ENCODE measurements around the gene ELMOD3. TPM values are rescaled to one million over a fixed set of nuclear protein-coding genes. Genes with fewer than 3 reads are reported as not detected.

The ELMOD3 gene
- total RNA-seq: 10 to 100 TPM; 13.3 to 37.8 (median 32.8) TPM

DNA sequence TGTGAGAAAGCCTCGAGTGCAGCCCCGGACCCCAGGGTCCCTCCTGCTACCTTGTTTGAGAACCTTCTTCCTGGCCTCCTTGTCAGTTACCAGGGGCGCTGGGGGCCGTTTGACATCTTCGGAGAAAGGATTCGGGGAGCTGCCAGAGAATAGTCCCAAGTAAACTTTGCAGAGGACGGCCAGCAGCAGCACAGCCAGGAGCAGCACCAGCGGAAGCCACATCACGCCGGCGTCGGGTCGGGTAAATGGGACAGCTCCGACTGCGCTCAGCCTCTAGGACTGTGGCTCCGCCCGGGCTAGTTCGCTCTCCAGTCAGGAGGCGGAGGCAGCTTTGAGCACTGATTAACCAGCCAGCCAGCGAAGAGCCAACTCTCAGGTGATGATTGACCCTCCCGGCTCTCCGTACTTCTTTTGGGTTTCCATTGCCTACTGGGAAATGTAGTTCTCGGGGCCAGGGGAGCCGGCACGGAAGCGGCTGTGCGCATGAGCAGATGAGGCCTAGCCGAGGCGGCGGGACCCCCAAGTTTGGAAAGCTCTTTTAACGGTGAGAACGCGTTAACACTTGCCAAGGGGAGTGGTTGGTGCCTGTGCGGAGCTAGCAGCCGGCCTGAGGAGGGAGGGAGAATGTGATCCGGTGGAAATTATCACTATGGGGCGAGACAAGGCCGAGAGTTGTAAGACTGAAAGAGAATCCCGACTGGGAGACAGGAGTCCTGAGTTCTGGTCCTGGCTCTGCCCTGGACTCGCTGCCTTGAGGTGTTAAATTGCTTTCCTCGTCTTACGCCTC, at the start of gene ELMOD3, which contains the start of gene RETSAT:
ELMOD3 (plus strand) TSS at position 484 of the 787 bp plus-strand sequence. CDS start 2,430 bp downstream, outside the sequence.
RETSAT (minus strand) TSS at position 243 of the 787 bp plus-strand sequence; CDS start at position 222, 21 bp downstream.
- intact Hi-C loops (cut with DNase I; ENCODE audit: low total_unique reads): no loop called here
- TF ChIP-seq POLR2AphosphoS5 (IDR thresholded peaks at IDR 0.05) (peak; percentile 93 to 99 (median 99)), POLR2A (IDR thresholded peaks at IDR 0.05) (peak; percentile 99), EP300 (IDR thresholded peaks at IDR 0.05; ENCODE audit: low read depth) (no peak)
- TF ChIP-seq, protein P1, sequence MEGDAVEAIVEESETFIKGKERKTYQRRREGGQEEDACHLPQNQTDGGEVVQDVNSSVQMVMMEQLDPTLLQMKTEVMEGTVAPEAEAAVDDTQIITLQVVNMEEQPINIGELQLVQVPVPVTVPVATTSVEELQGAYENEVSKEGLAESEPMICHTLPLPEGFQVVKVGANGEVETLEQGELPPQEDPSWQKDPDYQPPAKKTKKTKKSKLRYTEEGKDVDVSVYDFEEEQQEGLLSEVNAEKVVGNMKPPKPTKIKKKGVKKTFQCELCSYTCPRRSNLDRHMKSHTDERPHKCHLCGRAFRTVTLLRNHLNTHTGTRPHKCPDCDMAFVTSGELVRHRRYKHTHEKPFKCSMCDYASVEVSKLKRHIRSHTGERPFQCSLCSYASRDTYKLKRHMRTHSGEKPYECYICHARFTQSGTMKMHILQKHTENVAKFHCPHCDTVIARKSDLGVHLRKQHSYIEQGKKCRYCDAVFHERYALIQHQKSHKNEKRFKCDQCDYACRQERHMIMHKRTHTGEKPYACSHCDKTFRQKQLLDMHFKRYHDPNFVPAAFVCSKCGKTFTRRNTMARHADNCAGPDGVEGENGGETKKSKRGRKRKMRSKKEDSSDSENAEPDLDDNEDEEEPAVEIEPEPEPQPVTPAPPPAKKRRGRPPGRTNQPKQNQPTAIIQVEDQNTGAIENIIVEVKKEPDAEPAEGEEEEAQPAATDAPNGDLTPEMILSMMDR (IDR thresholded peaks at IDR 0.05): no peak
- Histone ChIP-seq H3K27me3 (no peaks in the 10 kb centered on the region), H3K36me3 (peaks cover 0 to 23% (median 10%) of the 10 kb centered on the region in 4 donors), H3K27ac (peak within 1 kb of the TSS; percentile 92 to 95 (median 94)), H3K9me3 (no peaks in the 10 kb centered on the region), H3K4me1 (peaks cover 7 to 30% (median 20%) of the 10 kb centered on the region in 4 donors), H3K4me3 (peak within 1 kb of the TSS; percentile 64 to 77 (median 68))
- DNase-seq: peak; percentile 98
- WGBS, 2 donors (ENCODE audit: low coverage in 1 of 2): 0% methylated on average over 2 to 41 of the region's 42 CpGs
- in situ Hi-C loops (cut with MboI; ENCODE audit: low pct_ligation_motif_present in 1 of 4, low pct_unique_long_range_greater_than_20kb in 1 of 4, low sequenced_read_pairs in 3 of 4): no loop called here

DNA sequence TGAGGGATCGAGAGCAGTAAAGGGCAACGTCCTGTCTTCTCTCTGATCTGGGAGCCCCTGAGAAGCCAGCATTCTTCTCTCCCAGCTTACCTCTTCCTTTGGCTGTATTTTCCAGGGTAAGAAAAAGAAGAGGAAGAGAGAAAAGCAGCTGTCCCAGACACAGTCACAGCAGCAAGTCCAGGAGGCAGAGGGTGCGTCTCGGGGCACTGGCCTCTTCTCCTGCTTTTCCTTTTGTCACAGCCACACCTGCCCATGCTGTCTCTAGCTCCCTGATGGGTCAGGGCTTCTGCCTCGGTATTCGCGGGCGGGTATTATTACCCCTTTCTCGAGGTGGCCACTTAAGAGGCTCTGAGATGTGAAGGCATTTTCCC, 47.1 kb upstream of the ELMOD3 start:
- H3K36me3 ChIP-seq: no peaks in the 10 kb centered on the region

DNA sequence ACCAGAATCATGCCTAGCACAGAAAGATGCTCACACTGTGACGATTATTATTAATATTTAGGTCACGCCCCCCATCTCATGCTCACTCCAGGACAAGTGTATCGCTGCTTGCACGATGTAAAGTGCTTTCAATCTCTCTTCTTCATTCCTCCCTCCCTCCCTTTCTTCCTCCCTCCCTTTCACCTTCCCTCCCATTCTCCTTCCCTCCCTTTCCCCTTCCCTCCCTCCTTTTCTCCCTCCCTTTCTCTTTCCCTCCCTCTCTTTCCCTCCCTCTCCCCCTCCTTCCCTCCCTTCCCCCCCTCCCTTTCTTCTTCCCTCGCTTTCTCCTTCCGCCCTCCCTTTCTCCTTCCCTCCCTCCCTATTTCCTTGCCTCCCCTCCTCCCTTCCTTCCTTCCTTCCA, 46.4 kb upstream of the ELMOD3 start:
- no peaks in the 10 kb centered on the region for H3K9me3 ChIP-seq
- intact Hi-C loops (cut with DNase I; ENCODE audit: low total_unique reads) (no loop called here), in situ Hi-C loops (cut with MboI; ENCODE audit: low pct_ligation_motif_present in 1 of 4, low pct_unique_long_range_greater_than_20kb in 1 of 4, low sequenced_read_pairs in 3 of 4) (no loop called here)
- no peak for DNase-seq
- no peaks in the 10 kb centered on the region for H3K27me3 ChIP-seq
- TF ChIP-seq POLR2A (IDR thresholded peaks at IDR 0.05) (no peak), POLR2AphosphoS5 (IDR thresholded peaks at IDR 0.05) (no peak), EP300 (IDR thresholded peaks at IDR 0.05; ENCODE audit: low read depth) (no peak)
- TF ChIP-seq, protein P1 (IDR thresholded peaks at IDR 0.05): no peak
- H3K4me1 ChIP-seq: peaks cover 13 to 38% (median 26%) of the 10 kb centered on the region in 4 donors
- H3K27ac ChIP-seq: peak overlapping the region; percentile 83 to 91 (median 86)
- H3K36me3 ChIP-seq: no peaks in the 10 kb centered on the region
- WGBS, 2 donors (ENCODE audit: low coverage in 1 of 2): 80 to 81% methylated on average over 2 to 5 of the region's 6 CpGs
- no peak overlapping the region for H3K4me3 ChIP-seq

More for the DNA sequence above, 47.1 kb upstream of the ELMOD3 start:
- Histone ChIP-seq H3K4me1 (peaks cover 13 to 38% (median 26%) of the 10 kb centered on the region in 4 donors), H3K4me3 (peak overlapping the region in 3 of 4 donors; percentile 12 to 22 (median 21)), H3K9me3 (no peaks in the 10 kb centered on the region), H3K27me3 (no peaks in the 10 kb centered on the region), H3K27ac (peak overlapping the region; percentile 83 to 91 (median 86))
- in situ Hi-C loops (cut with MboI; ENCODE audit: low pct_ligation_motif_present in 1 of 4, low pct_unique_long_range_greater_than_20kb in 1 of 4, low sequenced_read_pairs in 3 of 4) (no loop called here), intact Hi-C loops (cut with DNase I; ENCODE audit: low total_unique reads) (no loop called here)
- DNase-seq: peak; percentile 54
- 40 to 49% methylated on average over 1 to 9 of the region's 9 CpGs for WGBS, 2 donors (ENCODE audit: low coverage in 1 of 2)
- TF ChIP-seq POLR2A (IDR thresholded peaks at IDR 0.05): peak; percentile 70
- no peak for TF ChIP-seq EP300 (IDR thresholded peaks at IDR 0.05; ENCODE audit: low read depth)
- TF ChIP-seq POLR2AphosphoS5 (IDR thresholded peaks at IDR 0.05): peak in 2 of 3 donors; percentile 37 to 58
- TF ChIP-seq, protein P1 (IDR thresholded peaks at IDR 0.05): no peak

DNA sequence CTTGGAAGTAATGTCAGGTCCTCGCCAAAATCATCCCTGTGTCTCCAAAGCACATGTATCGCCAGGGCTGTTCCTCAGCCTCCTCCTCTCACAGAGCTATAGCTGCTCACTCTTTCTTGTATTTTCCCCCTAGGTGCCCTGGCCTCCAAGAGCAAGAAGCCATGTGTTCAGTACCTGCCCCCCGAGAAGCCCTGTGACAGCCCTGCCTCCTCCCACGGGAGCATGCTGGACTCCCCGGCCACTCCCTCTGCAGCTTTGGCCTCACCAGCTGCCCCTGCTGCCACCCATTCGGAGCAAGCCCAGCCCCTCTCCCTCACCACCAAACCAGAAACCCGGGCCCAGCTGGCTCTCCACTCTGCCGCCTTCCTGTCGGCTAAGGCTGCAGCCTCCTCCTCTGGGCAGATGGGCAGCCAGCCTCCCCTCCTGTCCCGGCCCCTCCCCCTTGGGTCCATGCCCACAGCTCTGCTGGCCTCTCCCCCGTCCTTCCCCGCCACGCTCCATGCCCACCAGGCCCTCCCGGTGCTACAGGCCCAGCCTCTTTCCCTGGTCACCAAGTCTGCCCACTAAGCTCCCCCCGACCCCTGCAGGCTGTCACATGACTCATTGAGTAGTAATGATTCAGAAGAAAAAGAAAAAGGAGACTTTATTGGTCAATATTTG, 45.5 kb upstream of the ELMOD3 start:
- intact Hi-C loops (cut with DNase I; ENCODE audit: low total_unique reads): no loop called here

More for the DNA sequence above, 45.5 kb upstream of the ELMOD3 start:
- DNase-seq: peak; percentile 73
- H3K4me1 ChIP-seq: peaks cover 13 to 38% (median 26%) of the 10 kb centered on the region in 4 donors
- 23% methylated on average over 14 of the region's 15 CpGs; no CpG with 5 or more reads in 1 of the 2 donors for WGBS, 2 donors (ENCODE audit: low coverage in 1 of 2)
- H3K4me3 ChIP-seq: no peak overlapping the region
- TF ChIP-seq POLR2AphosphoS5 (IDR thresholded peaks at IDR 0.05): peak in 1 of 3 donors; percentile 20
- TF ChIP-seq, protein P1 (IDR thresholded peaks at IDR 0.05): no peak
- no peak for TF ChIP-seq POLR2A (IDR thresholded peaks at IDR 0.05)
- TF ChIP-seq EP300 (IDR thresholded peaks at IDR 0.05; ENCODE audit: low read depth): no peak
- peak overlapping the region; percentile 21 to 74 (median 34) for H3K27ac ChIP-seq
- H3K36me3 ChIP-seq: no peaks in the 10 kb centered on the region
- no peaks in the 10 kb centered on the region for H3K27me3 ChIP-seq
- no peaks in the 10 kb centered on the region for H3K9me3 ChIP-seq
- in situ Hi-C loops (cut with MboI; ENCODE audit: low pct_ligation_motif_present in 1 of 4, low pct_unique_long_range_greater_than_20kb in 1 of 4, low sequenced_read_pairs in 3 of 4): no loop called here
